ENCODE measurements around the gene SUSD1. TPM values are rescaled to one million over a fixed set of nuclear protein-coding genes. Genes with fewer than 3 reads are reported as not detected.

SUSD1 gene
- polyA plus RNA-seq, 1 experiment, result 17.5 TPM

DNA sequence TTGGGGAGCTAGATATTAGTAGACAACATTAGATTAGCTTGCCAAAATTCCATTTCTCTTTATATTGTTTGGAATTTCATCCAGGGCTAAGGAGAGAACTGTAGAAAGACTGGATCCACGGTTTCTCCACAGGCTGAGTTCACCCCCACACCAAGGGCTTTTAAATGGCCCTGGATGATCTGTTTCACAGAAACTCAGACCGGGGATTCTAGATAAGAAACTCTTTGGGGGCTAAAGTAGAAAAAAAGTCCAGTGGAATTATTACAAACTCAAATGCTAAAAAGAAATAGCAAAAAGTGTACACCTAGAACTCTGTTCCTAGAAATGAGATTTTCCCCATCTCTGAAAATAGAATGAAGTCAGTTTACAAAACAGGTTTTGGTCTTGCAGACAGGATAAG, 80.9 kb downstream of the SUSD1 start:
- no peak overlapping the region for H3K4me3 ChIP-seq (ENCODE audit: low read depth, low read length)
- TF ChIP-seq, protein P1, sequence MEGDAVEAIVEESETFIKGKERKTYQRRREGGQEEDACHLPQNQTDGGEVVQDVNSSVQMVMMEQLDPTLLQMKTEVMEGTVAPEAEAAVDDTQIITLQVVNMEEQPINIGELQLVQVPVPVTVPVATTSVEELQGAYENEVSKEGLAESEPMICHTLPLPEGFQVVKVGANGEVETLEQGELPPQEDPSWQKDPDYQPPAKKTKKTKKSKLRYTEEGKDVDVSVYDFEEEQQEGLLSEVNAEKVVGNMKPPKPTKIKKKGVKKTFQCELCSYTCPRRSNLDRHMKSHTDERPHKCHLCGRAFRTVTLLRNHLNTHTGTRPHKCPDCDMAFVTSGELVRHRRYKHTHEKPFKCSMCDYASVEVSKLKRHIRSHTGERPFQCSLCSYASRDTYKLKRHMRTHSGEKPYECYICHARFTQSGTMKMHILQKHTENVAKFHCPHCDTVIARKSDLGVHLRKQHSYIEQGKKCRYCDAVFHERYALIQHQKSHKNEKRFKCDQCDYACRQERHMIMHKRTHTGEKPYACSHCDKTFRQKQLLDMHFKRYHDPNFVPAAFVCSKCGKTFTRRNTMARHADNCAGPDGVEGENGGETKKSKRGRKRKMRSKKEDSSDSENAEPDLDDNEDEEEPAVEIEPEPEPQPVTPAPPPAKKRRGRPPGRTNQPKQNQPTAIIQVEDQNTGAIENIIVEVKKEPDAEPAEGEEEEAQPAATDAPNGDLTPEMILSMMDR (IDR thresholded peaks at IDR 0.05; ENCODE audit: insufficient read depth, low read depth, low read length), result no peak
- CTCF ChIA-PET, result interaction anchor here (0.8 to 2.3 kb wide), 4 partner anchors 8 to 504 kb away, joined by 3 to 23 read pairs (median 4); no protein-coding TSS in a partner anchor
- POLR2A ChIA-PET, result no interaction called here
- no peaks in the 10 kb centered on the region for H3K36me3 ChIP-seq (ENCODE audit: control insufficient read depth, insufficient read depth, low read length)
- H3K27me3 ChIP-seq (ENCODE audit: control insufficient read depth, insufficient read depth, low read length), result no peaks in the 10 kb centered on the region
- no peak for DNase-seq (ENCODE audit: low read depth)

DNA sequence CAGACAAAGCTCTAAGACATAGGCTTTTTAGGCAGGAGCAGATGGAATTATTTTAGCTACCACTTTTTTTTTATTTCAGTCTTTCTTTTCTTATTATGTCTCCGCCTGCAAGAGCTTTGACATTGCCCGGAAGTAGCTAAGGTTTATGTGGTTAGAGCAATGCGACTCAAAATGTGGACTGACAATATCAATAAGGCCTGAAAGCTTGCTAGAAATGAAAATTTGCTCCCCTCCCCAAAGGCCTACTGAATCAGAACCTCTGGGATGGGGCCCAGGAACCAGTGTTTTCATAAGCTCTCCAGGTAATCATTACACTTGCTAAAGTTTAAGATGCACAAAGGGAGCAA, 81.3 kb downstream of the SUSD1 start:
- H3K4me3 ChIP-seq (ENCODE audit: low read depth, low read length), result no peak overlapping the region
- POLR2A ChIA-PET, result no interaction called here
- H3K36me3 ChIP-seq (ENCODE audit: control insufficient read depth, insufficient read depth, low read length), result no peaks in the 10 kb centered on the region
- TF ChIP-seq, protein P1 (IDR thresholded peaks at IDR 0.05; ENCODE audit: insufficient read depth, low read depth, low read length), result no peak
- DNase-seq (ENCODE audit: low read depth), result no peak
- CTCF ChIA-PET, result interaction anchor here (0.8 to 2.3 kb wide), 4 partner anchors 8 to 504 kb away, joined by 3 to 23 read pairs (median 4); no protein-coding TSS in a partner anchor
- H3K27me3 ChIP-seq (ENCODE audit: control insufficient read depth, insufficient read depth, low read length), result no peaks in the 10 kb centered on the region

DNA sequence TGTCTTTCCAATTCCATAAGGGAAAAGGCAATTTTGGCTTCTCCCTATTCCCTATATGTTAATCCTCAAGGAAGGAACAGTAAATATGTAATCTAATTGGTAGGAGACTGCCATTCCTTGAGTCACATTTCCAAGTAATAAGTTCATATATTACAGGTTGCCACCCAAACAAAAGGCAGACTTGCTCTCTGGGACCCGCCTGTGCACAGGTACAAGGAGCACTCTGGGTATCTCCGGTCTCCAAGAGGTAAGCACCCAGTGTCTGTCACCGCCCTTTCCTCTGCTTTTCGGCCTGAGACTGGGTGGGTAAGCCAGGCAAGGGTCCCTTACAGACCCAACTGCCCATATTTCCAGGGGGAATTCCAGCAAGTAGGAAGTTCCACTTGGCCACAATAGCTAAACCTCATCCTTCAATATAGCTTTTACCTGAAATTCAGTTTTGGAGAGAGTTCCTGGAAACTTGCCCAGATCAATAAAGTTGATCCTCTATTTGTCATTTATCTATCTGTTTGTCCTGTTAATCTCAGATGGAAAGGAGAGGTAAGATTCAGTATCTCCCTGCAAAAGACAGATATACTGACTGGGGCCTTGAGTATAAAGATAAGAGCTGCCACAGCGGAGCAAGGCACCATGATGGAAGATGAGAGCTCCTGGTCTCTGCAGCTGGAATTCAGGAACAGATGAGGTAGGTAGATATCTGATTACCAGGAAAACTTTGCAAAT, 81.8 kb downstream of the SUSD1 start:
- TF ChIP-seq, protein P1 (IDR thresholded peaks at IDR 0.05; ENCODE audit: insufficient read depth, low read depth, low read length), result no peak
- POLR2A ChIA-PET, result no interaction called here
- CTCF ChIA-PET, result interaction anchor here (0.8 to 2.3 kb wide), 4 partner anchors 9 to 503 kb away, joined by 3 to 23 read pairs (median 4); no protein-coding TSS in a partner anchor

DNA sequence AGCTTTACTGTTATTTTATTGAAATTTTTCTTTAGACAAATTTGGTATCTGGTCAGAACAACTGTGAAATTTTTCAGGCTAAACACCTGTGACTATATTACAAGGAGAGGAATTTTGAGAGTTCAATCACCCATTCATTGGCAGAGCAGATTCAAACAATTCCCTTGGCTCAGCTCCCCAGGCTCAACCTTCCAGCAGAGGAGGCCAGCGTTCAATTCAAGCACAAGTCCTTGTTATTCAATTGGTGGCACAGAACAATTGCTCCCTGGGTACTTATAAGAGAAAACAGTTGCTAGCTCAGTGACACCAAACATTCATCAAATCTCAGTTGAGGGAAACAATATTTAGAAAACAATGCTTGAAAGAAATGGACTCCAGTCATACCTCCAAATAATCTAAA, 83.3 kb downstream of the SUSD1 start:
- TF ChIP-seq, protein P1 (IDR thresholded peaks at IDR 0.05; ENCODE audit: insufficient read depth, low read depth, low read length), result peak; percentile 48
- Histone ChIP-seq H3K36me3 (ENCODE audit: control insufficient read depth, insufficient read depth, low read length) (no peaks in the 10 kb centered on the region), H3K27me3 (ENCODE audit: control insufficient read depth, insufficient read depth, low read length) (no peaks in the 10 kb centered on the region), H3K4me3 (ENCODE audit: low read depth, low read length) (no peak overlapping the region)
- ChIA-PET CTCF (interaction anchor here (0.5 to 3.0 kb wide), 5 partner anchors 10 to 275 kb away, joined by 3 to 16 read pairs (median 5); no protein-coding TSS in a partner anchor), POLR2A (no interaction called here)
- DNase-seq (ENCODE audit: low read depth), result no peak

More for the DNA sequence above, 81.8 kb downstream of the SUSD1 start:
- Histone ChIP-seq H3K27me3 (ENCODE audit: control insufficient read depth, insufficient read depth, low read length) (no peaks in the 10 kb centered on the region), H3K4me3 (ENCODE audit: low read depth, low read length) (no peak overlapping the region), H3K36me3 (ENCODE audit: control insufficient read depth, insufficient read depth, low read length) (no peaks in the 10 kb centered on the region)
- no peak for DNase-seq (ENCODE audit: low read depth)

DNA sequence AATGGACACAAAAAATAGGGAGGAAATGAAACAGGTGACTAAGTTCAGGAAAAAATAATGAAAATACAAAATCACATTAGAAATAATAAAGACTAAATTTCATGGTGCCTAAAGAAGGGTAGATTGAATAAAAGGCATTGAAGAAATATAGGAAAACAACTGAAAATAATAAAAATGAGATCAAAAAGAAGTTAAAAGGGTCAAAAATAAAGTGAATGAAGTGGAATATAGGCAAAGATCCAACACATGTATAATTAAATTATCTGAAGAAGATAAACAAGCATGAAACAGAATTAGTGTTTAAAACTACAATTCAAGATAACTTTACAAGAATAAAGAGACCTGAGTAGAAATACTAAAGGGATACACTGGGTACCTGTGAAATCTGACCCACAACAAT, 87.6 kb downstream of the SUSD1 start:
- Histone ChIP-seq H3K4me3 (ENCODE audit: low read depth, low read length) (no peak overlapping the region), H3K27me3 (ENCODE audit: control insufficient read depth, insufficient read depth, low read length) (no peaks in the 10 kb centered on the region), H3K36me3 (ENCODE audit: control insufficient read depth, insufficient read depth, low read length) (no peaks in the 10 kb centered on the region)
- CTCF ChIA-PET, result interaction anchor here (0.7 to 2.0 kb wide), 10 partner anchors 8 to 815 kb away, joined by 3 to 17 read pairs (median 4); no protein-coding TSS in a partner anchor
- TF ChIP-seq, protein P1 (IDR thresholded peaks at IDR 0.05; ENCODE audit: insufficient read depth, low read depth, low read length), result no peak
- POLR2A ChIA-PET, result no interaction called here
- DNase-seq (ENCODE audit: low read depth), result no peak

Data from BJ (cell line).